Measurements from ENCODE around the gene CLSTN2.

Gene CLSTN2

DNA sequence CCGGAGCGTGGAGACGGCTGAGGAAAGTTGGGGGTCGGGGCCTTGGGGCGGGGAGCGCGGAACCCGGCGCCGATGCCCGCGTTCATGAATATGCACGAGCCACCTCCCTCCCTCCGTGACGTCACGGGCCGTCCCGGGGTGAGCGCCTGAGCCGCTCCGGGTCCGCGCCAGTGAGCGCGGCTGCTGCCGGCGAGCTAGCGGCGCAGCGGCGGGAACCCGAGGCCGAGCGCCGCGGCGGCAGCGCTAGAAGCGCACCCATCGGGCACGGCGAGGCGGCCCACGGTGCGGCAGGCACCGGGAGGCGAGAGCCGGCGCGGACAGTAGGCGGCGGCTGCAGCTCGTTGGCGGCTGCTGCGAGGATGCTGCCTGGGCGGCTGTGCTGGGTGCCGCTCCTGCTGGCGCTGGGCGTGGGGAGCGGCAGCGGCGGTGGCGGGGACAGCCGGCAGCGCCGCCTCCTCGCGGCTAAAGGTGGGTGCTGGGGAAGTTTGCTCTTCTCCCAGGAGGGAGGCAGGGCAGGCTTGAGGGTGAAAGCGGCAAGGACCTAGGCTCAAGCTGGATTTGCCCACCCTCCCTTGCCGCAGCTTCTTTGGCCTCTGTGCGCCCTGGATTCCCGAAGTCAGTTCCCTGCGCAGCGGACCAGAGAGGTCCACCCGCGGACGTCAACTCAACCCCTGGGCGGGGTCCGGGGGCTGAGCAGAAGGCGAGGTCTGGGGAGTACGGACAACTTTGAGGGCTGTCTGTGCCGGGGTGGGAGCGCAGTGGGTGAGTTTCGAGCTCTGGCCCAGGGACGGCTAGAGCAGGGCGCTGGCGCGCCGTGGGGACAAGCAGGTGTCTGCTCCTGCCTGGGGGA, at the start of gene CLSTN2:
Gene CLSTN2, plus strand, starts transcription at position 170 of the 850 bp plus-strand sequence.
- DNase-seq (ENCODE audit: low read depth in 2 of 2): no peak

DNA sequence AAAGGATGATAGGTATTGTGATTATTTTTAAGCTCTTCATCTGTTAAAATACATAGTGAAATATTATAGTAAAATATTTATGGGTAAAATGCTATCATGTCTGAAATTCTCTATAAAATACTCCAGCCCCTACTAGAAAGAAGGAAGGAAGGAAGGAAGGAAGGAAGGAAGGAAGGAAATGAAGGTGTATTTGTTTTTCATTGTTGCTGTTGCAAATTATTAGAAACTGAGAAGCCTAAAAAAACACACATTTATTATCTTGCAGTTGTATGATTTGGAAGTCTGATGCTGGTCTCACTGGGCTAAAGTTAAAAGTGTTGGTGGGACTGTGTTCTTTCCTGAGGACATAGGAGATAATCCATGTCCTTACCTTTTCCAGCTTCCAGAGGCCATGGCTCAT, 47.6 kb upstream of the CLSTN2 start:
- no peak for DNase-seq (ENCODE audit: low read depth in 2 of 2)

DNA sequence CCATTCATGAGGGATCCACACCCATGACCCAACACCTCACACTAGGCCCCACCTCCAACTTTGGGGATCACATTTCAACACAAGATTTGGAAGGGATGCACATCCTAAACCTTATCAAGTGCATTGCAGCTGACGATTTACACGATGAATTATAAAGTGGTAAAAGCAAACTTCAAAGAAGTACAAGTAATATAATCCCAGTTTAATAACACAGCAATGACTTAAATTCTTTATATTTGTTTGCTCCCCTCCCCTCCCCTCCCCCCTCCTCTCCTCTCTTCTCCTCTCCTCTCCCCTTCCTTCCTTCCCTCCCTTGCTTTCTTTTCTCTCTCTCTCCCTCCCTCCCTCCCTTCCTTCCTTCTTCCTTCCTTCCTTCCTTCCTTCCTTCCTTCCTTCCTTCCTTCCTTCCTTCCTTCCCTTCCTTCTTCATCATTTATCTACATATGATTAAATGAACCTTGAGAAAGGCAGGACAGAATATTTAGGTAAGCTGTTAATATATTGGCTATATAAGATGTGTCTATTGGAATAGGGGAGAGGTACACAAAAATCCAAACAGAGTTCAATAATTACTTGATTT, 46.3 kb upstream of the CLSTN2 start:
- no peak for DNase-seq (ENCODE audit: low read depth in 2 of 2)

- no peak for DNase-seq (ENCODE audit: low read depth in 2 of 2)
Observed at GRCh38 chr3:139893267-139893962, 41.6 kb upstream of the CLSTN2 start.

DNA sequence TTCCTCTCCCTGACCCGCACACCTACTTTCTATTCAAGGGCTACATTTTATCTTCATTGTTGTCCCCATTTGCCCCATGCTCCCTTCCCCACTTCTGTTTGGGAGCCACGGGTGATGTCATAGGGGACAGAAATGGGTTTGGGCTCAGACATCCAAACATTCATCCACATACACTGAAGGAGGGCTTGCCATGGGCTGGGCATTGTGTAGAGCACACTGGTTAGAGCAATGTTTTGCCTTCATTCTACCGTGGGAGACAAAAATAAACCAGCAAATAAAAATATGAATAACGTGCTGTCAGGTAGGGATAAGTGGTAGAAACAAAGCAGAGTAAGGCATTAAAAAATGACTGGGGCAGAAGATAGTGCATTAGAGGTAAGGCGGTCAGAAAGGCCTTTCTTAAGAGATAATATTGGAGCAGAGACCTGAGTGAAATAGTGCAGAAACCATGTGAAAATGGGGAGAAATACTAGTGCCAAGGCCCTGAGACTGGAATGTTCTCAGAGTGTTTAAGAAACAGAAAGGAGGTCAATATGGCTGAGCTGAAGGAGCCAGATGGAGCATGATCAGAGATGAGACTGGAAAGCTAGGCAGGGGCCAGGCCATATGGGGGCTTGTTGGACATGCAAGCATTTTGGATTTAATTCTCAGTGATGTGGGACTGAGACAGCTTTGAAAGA, 40.9 kb upstream of the CLSTN2 start:
- DNase-seq (ENCODE audit: low read depth in 2 of 2): no peak

DNA sequence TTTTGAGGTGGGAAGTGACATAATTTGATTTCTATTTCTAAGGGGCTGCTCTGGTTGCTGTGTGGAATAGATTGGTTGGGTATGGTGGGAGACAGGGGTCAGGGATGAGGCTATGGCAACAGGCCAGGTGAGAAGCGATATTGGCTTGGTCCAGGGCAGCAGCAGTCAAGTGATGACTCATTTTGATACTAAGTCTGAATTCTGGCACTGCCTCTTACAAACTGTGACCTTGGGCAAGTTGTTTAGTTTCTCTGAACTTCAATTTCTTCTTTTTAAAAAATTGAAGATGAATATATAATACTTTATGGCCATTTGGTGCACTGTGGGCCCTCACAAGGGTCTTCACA, 40.4 kb upstream of the CLSTN2 start:
- no peak for DNase-seq (ENCODE audit: low read depth in 2 of 2)

- no peak for DNase-seq (ENCODE audit: low read depth in 2 of 2)
Observed at GRCh38 chr3:139897759-139898158, 37.2 kb upstream of the CLSTN2 start.

GRCh38 chr3:139906418-139906817, 28.6 kb upstream of the CLSTN2 start:
- DNase-seq (ENCODE audit: low read depth in 2 of 2): no peak

- no peak for DNase-seq (ENCODE audit: low read depth in 2 of 2)
Observed at GRCh38 chr3:139909811-139910210, 25.2 kb upstream of the CLSTN2 start.

- DNase-seq (ENCODE audit: low read depth in 2 of 2): no peak
Observed at GRCh38 chr3:139916271-139916670, 18.7 kb upstream of the CLSTN2 start.

DNA sequence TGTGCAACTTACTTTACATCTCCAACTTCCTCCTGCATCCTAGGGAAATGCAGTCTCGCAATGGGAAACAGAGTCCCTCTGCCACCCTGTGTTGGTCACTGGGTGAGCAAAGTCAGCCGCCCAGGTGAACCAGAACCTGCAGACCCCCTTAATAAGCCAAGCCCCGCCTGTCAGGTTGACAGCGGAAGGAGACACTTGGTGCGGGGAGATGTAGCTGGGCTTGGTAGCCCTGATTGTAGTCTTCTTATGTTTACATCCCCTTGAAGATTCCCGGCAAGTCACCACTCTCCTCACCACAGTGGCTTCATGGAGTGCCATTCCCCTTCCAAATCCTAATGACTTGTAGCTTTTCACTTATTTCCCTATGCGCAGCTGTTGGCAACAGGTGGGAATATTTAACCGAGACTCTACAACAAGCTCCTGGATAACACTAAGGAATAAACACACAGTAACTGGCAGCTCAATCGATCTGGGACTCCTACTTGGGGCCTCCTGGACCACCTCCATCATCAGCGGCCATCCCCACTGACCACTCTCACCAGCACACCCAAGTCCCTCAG, 17.7 kb upstream of the CLSTN2 start:
- no peak for DNase-seq (ENCODE audit: low read depth in 2 of 2)

GRCh38 chr3:139928708-139929505, 6.1 kb upstream of the CLSTN2 start:
- DNase-seq (ENCODE audit: low read depth in 2 of 2): no peak

DNA sequence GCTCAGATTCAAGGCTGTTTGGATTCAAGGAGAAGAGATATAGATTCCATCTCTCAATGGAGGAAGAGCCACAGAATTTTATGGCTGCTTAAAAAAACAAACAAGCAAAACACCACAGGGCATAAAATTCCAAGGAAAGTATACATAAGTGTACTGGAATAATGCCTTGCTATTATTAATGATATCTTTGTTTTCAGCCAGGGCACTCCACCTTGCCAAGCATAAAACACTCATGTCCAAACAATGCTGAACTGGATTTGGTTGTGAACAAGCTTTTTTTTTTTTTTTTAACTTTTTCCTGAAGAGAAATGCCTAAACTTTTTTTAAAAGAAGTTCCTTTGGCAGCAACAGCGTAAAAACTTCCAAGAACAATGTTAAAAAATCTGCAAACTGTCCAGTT, 4.8 kb upstream of the CLSTN2 start:
- DNase-seq (ENCODE audit: low read depth in 2 of 2): no peak

GRCh38 chr3:139933766-139934165, 1.2 kb upstream of the CLSTN2 start:
- no peak for DNase-seq (ENCODE audit: low read depth in 2 of 2)

DNA sequence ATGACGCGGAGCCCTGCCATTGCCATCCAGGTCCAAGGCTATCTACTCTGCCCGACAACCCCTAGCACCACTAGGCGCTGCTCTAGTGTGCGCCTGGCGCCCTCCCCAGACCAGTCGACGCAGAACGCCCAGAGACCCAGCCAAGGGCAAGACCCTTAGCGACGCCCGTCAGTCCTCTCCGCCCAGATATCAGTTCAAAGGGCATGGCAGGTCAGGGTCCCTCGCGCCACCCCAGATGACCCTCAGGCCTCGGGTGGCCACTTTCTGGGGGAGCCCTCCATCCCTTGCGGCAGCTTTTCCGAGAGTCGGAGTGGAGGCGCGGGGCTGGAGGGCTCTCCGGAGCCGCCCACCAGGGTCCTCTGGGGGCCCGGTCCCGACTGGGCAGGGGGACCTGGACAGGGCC, 371 bp upstream of the CLSTN2 start:
- DNase-seq (ENCODE audit: low read depth in 2 of 2): no peak

- DNase-seq (ENCODE audit: low read depth in 2 of 2): no peak
Observed at GRCh38 chr3:139935866-139936817, 1.2 kb downstream of the CLSTN2 start.

DNA sequence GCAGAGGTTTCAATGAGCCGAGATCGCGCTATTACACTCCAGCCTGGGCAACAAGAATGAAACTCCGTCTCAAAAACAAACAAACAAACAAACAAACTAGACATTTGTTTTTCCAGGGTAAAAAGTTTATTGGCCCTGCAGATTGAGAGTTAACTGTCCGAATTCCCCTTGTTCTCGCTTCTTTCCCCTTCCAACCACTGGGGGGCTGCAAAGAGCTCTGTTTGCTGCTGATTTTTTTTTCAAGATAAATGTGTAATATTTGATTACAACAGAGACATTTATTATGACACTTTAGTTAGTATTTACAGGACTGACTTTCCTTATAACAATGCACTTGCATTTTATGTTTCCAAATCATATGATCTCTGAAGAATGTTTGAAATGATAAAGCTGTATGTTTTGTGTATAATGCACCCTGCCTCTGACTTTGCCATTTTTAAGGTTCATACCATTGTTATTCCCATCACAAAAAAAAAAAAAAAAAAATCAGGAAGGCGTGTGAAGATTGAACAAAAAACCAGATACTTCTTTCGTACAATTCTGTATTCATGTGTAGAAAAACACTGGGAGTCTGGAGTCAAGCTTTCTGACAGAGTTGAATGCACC, 2.8 kb downstream of the CLSTN2 start:
- DNase-seq (ENCODE audit: low read depth in 2 of 2): no peak

GRCh38 chr3:139939681-139940190, 4.8 kb downstream of the CLSTN2 start:
- no peak for DNase-seq (ENCODE audit: low read depth in 2 of 2)

DNA sequence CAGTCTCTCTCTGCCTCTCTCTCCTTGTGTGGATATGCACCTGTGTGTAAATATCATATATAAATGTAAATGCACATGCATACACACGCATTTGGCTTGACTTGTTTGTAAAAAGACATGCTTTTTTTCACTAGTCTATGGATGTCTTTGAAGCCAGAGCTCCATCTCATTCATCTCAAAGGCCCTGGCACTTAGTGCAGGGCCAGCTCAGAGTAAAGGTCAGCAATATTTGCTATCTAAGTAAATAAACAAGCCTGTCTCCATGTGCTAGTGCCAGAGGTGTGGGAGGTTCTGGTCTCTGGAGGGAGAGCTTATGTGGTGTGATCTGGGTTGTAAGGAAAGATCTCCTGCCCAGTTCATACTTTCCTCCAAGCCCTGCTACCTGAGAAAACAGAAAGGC, 5.6 kb downstream of the CLSTN2 start:
- DNase-seq (ENCODE audit: low read depth in 2 of 2): no peak

Measured in activated CD8-positive, alpha-beta memory T cell treated with anti-CD3 and anti-CD28 coated beads for 4 hours (primary cell).